Endothelial cell of umbilical vein (primary cell): ENCODE measurements around the gene CDC25A. TPM values are rescaled to one million over a fixed set of nuclear protein-coding genes. Genes with fewer than 3 reads are reported as not detected.

Experiments
- Bru-seq: library from RNA; stranded (reverse); fragments of 400-500 nt; gene quantifications from one replicate; lab custom pipeline; 2021; lab: Mats Ljungman, UMichigan
- BruChase-seq, 2 experiments: library from RNA; stranded (reverse); fragments of 400-500 nt; gene quantifications; one replicate each; lab custom pipeline; 2021; lab: Mats Ljungman, UMichigan
- BruUV-seq: library from RNA; stranded (reverse); fragments of 400-500 nt; replicated peaks from 2 replicates; lab custom pipeline; 2021; lab: Mats Ljungman, UMichigan
- CTCF ChIA-PET: fragments of 300-600, 350-600 bp; sonication (Branson Sonifier 250); formaldehyde crosslinking; loops from one replicate; lab custom pipeline; 2021; ENCODE audit warnings: antibody characterized with exemption, inconsistent platforms; lab: Charles Lee
- POLR2A ChIA-PET: fragments of 300-600, 350-600 bp; sonication (Branson Sonifier 250); formaldehyde crosslinking; loops from one replicate; lab custom pipeline; 2021; ENCODE audit warnings: antibody characterized with exemption, inconsistent platforms; lab: Charles Lee
- DNase-seq: peaks from one replicate; pipeline ENCODE4 v3.0.0-alpha.2; 2011; ENCODE audit warnings: low read depth, low spot score
- FAIRE-seq: peaks from 2 replicates; lab custom pipeline; 2011; peaks lifted over from hg19 to GRCh38; lab: Jason Lieb, UNC
- H2AFZ ChIP-seq: 2 replicates; pipeline ENCODE4 v1.6.0; 2012; ENCODE audit warnings: low read depth, low read length, control low read depth, inconsistent platforms
- H3K27ac ChIP-seq: 2 replicates; pipeline ENCODE4 v1.5.1; 2011; ENCODE audit warnings: low read depth, mild to moderate bottlenecking, control low read depth, low read length, moderate library complexity; ENCODE audit not compliant: insufficient read depth
- H3K27me3 ChIP-seq, 2 experiments: 2 replicates each; pipeline versions ENCODE4 v1.6.0 to v1.6.1; 2011; ENCODE audit warnings: low read length in 2 of 2, mixed read lengths in 1 of 2; ENCODE audit not compliant: control insufficient read depth in 2 of 2, insufficient read depth in 2 of 2
- H3K36me3 ChIP-seq, 2 experiments: 2 replicates in 1 of 2; 3 replicates in 1 of 2; pipeline ENCODE4 v1.5.1; 2011; ENCODE audit warnings: low read length in 2 of 2, mild to moderate bottlenecking in 1 of 2, moderate library complexity in 1 of 2; ENCODE audit not compliant: control insufficient read depth in 2 of 2, insufficient read depth in 2 of 2; ENCODE audit errors: extremely low read depth in 1 of 2
- H3K4me1 ChIP-seq: 3 replicates; pipeline ENCODE4 v1.5.1; 2011; ENCODE audit warnings: mild to moderate bottlenecking, low read length; ENCODE audit not compliant: control insufficient read depth, insufficient read depth; ENCODE audit errors: extremely low read depth
- H3K4me2 ChIP-seq: 2 replicates; pipeline ENCODE4 v1.6.1; 2011; ENCODE audit warnings: low read length, control low read depth, mixed read lengths; ENCODE audit not compliant: insufficient read depth
- H3K4me3 ChIP-seq, 3 experiments: fragments of 200-600 bp in 1 of 3; sonication (generic), shearing (Covaris generic) in 1 of 3; replicated peaks in 1 of 3; 2 replicates each; pipeline ENCODE4 v1.5.1; 2011 to 2016; ENCODE audit warnings: control low read depth in 3 of 3, low read length in 3 of 3, mild to moderate bottlenecking in 2 of 3, inconsistent platforms in 1 of 3, low read depth in 1 of 3, moderate library complexity in 1 of 3; ENCODE audit not compliant: insufficient read depth in 1 of 3
- H3K79me2 ChIP-seq: 2 replicates; pipeline ENCODE4 v1.6.0; 2012; ENCODE audit warnings: low read length, inconsistent platforms; ENCODE audit not compliant: control insufficient read depth, insufficient read depth
- H3K9ac ChIP-seq: replicated peaks from 2 replicates; pipeline ENCODE3; 2011; ENCODE audit warnings: low read length, control low read depth; ENCODE audit not compliant: insufficient read depth; ENCODE audit errors: extremely low read depth
- H3K9me1 ChIP-seq: replicated peaks from 3 replicates; pipeline ENCODE4 v1.6.0; 2011; ENCODE audit warnings: mild to moderate bottlenecking, low read length; ENCODE audit not compliant: control insufficient read depth, insufficient read depth; ENCODE audit errors: extremely low read depth
- H3K9me3 ChIP-seq: replicated peaks from 2 replicates; pipeline ENCODE4 v1.5.1; 2012; ENCODE audit warnings: low read length, inconsistent platforms; ENCODE audit not compliant: control insufficient read depth, insufficient read depth
- H4K20me1 ChIP-seq: replicated peaks from 2 replicates; pipeline ENCODE3; 2011; ENCODE audit warnings: mild to moderate bottlenecking, low read length; ENCODE audit not compliant: control insufficient read depth, insufficient read depth; ENCODE audit errors: extremely low read depth
- POLR2A ChIP-seq: IDR thresholded peaks from 2 replicates; pipeline ENCODE4 v1.6.1; 2012; ENCODE audit warnings: low read depth, mild to moderate bottlenecking, control low read depth, low read length
- POLR2AphosphoS5 ChIP-seq: IDR thresholded peaks from 2 replicates; pipeline ENCODE4 v1.6.1; 2012; ENCODE audit warnings: low read depth, mild to moderate bottlenecking, control low read depth, low read length, moderate library complexity; ENCODE audit not compliant: insufficient read depth
- dilution Hi-C: fragments of 300-500 bp; cut with MboI; formaldehyde crosslinking; loops from one replicate; pipeline ENCODE4 v1.15.0; 2019; ENCODE audit warnings: low sequenced_read_pairs; ENCODE audit not compliant: extremely low pct_ligation_motif_present
- intact Hi-C: fragments of 100-400 bp; cut with micrococcal nuclease; formaldehyde crosslinking; loops from one replicate; pipeline ENCODE4 v1.10.0; 2022
- long read RNA-seq: library from polyadenylated mRNA; stranded (forward); transcript quantifications from one replicate; pipeline ENCODE4 v2.0.0, GENCODE V29; 2021
- polyA minus RNA-seq, 3 experiments: library from RNA; depleted of rRNA, polyadenylated mRNA; stranded (reverse); fragments of >200 nt; gene quantifications; 1 replicate in 1 of 3; 2 replicates in 2 of 3; pipeline ENCODE4 v1.2.3, GENCODE V29; 2011
- polyA plus RNA-seq, 4 experiments: library from polyadenylated mRNA; depleted of rRNA in 3 of 4; stranded (reverse) in 3 of 4; unstranded in 1 of 4; fragments of >200 nt; gene quantifications; 2 replicates each; pipeline versions ENCODE4 v1.2.1 to v1.2.3, GENCODE V29; 2011 to 2012; ENCODE audit warnings: missing spikeins in 1 of 4
- total RNA-seq: library from RNA; stranded (reverse); gene quantifications from 2 replicates; pipeline ENCODE4 v1.2.3, GENCODE V29; 2021
- TF ChIP-seq, protein P1 (sequence below), 2 donors: IDR thresholded peaks; 1 replicate in 1 of 2; 2 replicates in 1 of 2; pipeline ENCODE4 v1.5.1; 2011; ENCODE audit warnings: low read length in 2 of 2, mild to moderate bottlenecking in 2 of 2, moderate library complexity in 2 of 2, control low read depth in 1 of 2, inconsistent platforms in 1 of 2, low read depth in 1 of 2; ENCODE audit not compliant: insufficient read depth in 1 of 2; ENCODE audit errors: extremely low read depth in 1 of 2

Gene CDC25A
- 18.4 and 19.0 TPM in 2 replicates for total RNA-seq
- 5.0 and 5.5 TPM in 2 replicates for polyA plus RNA-seq
- polyA plus RNA-seq (2011; cell fraction: cytosol; rRNA removed) = 7.0 and 8.7 TPM in 2 replicates
- 7.5 and 9.4 TPM in 2 replicates for polyA plus RNA-seq (2011; cell fraction: nucleus; rRNA removed)
- polyA plus RNA-seq (2012) = 8.1 and 10.4 TPM in 2 replicates
- 11.2 and 13.4 TPM in 2 replicates for polyA minus RNA-seq
- 32.9 TPM for polyA minus RNA-seq (2011; cell fraction: cytosol; rRNA and poly(A)+ RNA removed)
- polyA minus RNA-seq (2011; cell fraction: nucleus; rRNA and poly(A)+ RNA removed) = 6.9 and 9.2 TPM in 2 replicates
- Bru-seq, nascent RNA = percentile 87 among the genes with signal in this experiment
- BruChase-seq, experiment 1, labeled RNA remaining after a 6-hour chase = percentile 64 among the genes with signal in this experiment
- percentile 75 among the genes with signal in this experiment for BruChase-seq, experiment 2, labeled RNA remaining after a 2-hour chase
- long read RNA-seq, transcript CDC25A-201 (15 exons, 3,783 nt) = major isoform, 5 of 22 reads
- long read RNA-seq, partial matches to known transcripts = 5 of 22 reads
- long read RNA-seq, other reads (novel, unspliced or antisense) = 10 of 22 reads

DNA sequence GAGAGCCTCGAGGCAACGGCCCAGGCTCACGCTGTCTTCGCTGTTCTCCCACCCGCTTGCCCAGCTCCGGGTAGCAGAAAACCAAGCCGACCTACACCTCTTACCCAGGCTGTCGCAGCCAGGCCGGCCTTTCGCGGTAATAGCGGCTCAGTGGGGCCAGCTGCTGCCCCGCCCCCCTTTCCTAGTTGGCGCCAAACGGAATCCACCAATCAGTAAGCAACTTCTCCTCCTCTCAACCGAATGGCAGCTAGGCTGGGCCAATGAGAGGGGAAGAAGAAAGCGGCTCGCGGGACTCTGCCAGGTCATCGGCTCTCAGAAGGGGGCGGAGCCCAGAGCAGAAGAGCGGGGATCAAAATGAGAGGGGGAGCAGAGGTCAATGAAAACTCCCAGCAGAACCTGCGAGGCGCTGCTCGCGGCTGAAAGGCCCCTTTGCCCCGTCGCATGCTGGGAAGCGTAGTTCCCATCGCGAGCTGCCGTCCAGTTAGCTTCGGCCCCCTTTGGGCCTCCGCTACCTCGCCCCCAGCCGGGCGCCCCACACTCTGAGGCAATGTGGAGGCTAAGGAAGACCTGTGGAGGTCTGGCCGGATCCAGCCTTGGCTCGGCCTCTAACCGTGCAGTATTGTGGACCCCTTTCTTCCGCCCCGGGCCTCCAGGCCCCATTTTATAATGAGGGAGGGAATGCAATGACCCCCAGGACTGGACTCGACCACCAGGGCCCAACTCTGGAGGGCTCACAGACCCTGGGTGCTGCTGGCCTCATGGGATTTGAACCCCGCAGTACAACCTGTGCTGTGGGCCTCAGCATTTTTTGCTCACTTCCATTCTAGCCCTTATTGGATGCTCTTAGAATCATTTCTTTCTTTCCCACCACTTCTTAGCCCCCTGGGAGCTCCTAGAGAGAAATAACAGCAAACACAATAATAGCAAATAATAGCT lies at the start of gene CDC25A:
Gene CDC25A, minus strand, starts transcription at position 152 of the 936 bp plus-strand sequence. CDS start 470 bp downstream, outside the sequence.
- H3K4me1 ChIP-seq = peaks cover 5% of the 10 kb centered on the region
- intact Hi-C loops = loop anchor here (1.0 kb wide), 1 partner anchor 447 kb away; the partner anchor contains the start of gene SLC26A6
- no peaks in the 10 kb centered on the region for H3K9me3 ChIP-seq
- FAIRE-seq (peak; percentile 98), DNase-seq (peak; percentile 99)
- peaks cover 40% of the 10 kb centered on the region for H3K79me2 ChIP-seq
- peak within 1 kb of the TSS; percentile 81 for H2AFZ ChIP-seq
- H3K27ac ChIP-seq = peak within 1 kb of the TSS; percentile 34
- peaks cover 2 to 8% of the 10 kb centered on the region in 2 experiments for H3K36me3 ChIP-seq
- dilution Hi-C loops = no loop called here
- H4K20me1 ChIP-seq = no peaks in the 10 kb centered on the region
- H3K4me2 ChIP-seq = peak within 1 kb of the TSS; percentile 84
- TF ChIP-seq POLR2A (peak; percentile 38), POLR2AphosphoS5 (no peak)
- TF ChIP-seq, protein P1, sequence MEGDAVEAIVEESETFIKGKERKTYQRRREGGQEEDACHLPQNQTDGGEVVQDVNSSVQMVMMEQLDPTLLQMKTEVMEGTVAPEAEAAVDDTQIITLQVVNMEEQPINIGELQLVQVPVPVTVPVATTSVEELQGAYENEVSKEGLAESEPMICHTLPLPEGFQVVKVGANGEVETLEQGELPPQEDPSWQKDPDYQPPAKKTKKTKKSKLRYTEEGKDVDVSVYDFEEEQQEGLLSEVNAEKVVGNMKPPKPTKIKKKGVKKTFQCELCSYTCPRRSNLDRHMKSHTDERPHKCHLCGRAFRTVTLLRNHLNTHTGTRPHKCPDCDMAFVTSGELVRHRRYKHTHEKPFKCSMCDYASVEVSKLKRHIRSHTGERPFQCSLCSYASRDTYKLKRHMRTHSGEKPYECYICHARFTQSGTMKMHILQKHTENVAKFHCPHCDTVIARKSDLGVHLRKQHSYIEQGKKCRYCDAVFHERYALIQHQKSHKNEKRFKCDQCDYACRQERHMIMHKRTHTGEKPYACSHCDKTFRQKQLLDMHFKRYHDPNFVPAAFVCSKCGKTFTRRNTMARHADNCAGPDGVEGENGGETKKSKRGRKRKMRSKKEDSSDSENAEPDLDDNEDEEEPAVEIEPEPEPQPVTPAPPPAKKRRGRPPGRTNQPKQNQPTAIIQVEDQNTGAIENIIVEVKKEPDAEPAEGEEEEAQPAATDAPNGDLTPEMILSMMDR (IDR thresholded peaks at IDR 0.05; ENCODE audit: extremely low read depth in 1 of 2, insufficient read depth in 1 of 2, low read depth in 1 of 2, low read length in 2 of 2) = no peak
- no peaks in the 10 kb centered on the region for H3K9me1 ChIP-seq
- H3K4me3 ChIP-seq = peak within 1 kb of the TSS; percentile 68 to 85 (median 72)
- ChIA-PET CTCF (interaction anchor here (1.1 to 3.0 kb wide), 4 partner anchors 31 to 248 kb away, joined by 3 to 30 read pairs (median 4); no protein-coding TSS in a partner anchor), POLR2A (interaction anchor here (0.6 kb wide), 1 partner anchor 56 kb away, joined by 3 read pairs; no protein-coding TSS in a partner anchor)
- TSS peak; percentile 19 for BruUV-seq
- H3K9ac ChIP-seq = peak within 1 kb of the TSS; percentile 65
- H3K27me3 ChIP-seq = no peaks in the 10 kb centered on the region
